Stimulated activated CD4-positive, alpha-beta T cell treated with anti-CD3 and anti-CD28 coated beads, Interleukin-1b, Interleukin-23, amount 100 ng/mL, for 48 hours (primary cell): ENCODE data around the gene COL12A1.
"Not testable (repeated sequence)": the region's sequence is repeated elsewhere in the genome, so short reads cannot be mapped to it uniquely, and the experiment has no call there.

Experiments used
- DNase-seq: peaks from one replicate; pipeline ENCODE4 v3.0.0-alpha.2; 2020

The COL12A1 gene

DNA sequence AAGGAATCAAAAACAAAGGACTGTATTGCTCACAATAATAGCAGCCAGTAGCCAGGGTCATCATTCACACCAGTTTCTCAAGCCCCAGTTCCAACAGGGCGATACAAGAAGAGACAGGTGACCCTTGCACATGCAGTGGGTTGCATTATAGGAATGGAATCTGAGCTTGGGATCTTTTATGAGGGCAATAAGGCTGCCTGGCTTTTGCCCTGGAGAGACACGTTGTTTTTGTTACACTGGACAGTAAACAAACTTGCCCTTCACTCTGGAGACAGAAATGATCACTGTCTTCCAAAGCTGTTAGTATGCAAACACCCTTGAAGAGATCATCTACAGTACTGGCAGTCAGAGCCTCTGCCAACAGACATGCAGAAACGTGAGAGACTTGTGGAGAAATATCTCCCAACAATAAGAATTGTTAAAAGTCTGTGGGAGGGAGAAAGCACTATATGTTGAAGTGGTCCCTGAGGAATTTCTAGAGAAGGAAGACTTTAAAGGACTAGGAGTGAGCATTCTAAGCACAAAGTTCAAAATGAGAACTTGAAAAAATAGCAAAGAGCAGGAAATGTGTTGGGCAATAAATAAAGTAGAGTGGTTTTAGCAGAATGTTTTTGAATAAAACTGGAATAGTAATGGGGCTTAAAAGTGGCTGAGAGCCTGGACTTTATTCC lies 6.2 kb upstream of the COL12A1 start:
- no peak for DNase-seq

DNA sequence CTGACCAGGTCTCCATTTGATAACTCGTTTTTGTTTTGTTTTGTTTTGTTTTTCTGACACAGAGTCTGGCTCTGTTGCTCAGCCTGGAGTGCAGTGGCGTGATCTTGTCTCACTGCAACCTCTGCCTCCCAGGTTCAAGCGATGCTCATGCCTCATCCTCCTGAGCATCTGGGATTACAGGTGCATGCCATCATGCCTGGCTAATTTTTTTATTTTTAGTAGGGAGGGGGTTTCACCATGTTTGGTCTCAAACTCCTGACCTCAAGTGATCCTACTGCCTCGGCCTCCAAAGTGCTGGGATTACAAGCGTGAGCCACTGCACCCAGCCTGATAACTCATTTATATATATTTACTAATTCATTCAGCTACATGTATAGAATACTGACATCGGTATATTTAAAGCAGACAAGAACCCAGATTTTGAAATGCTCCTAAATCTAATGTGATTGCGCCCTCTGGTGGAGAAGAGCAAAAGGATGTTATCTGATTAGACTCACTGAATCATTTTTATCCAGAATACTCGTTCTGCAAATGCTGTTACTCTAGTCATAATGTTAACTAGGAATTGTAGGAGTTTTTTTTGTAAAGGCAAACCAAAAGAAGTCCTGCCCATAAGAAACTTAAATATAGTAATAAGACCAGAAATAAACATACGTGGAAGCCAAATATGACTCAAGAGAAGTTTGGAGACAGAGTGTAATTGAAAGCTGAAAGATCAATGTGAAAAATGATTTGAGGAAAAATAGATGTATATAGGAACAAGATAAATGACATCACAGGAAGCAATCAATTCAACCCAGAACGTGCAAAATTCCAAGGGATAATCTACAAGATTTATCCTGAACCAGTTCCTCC lies 5.3 kb upstream of the COL12A1 start:
- peak; percentile 10 for DNase-seq

DNA sequence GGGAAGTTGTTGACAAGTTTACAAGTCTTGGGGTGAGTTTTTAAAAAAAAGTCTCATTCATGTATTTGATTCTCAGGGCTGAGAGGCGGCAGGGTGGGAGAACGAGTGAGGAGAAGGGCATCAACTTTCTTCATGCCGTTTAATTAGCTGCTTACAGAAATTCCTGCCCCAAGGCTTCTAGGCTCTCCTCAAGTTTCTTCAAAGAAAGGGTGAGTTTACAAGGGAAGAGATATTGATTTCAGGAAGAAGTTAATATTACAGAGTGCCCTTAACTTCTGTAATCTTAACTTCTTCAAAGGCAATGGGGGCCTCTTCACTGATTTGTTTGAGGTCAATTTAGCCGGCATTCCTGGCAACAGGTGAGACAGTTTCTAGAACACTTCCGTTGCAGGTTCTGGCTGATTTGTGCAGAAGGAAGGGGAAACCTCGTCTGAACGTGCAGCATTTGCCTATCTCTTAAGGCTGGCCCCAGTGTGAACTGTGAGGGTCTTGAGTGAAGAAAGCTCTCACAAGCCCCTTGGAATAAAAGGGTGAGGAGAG lies 3.4 kb upstream of the COL12A1 start:
- DNase-seq, result no peak

DNA sequence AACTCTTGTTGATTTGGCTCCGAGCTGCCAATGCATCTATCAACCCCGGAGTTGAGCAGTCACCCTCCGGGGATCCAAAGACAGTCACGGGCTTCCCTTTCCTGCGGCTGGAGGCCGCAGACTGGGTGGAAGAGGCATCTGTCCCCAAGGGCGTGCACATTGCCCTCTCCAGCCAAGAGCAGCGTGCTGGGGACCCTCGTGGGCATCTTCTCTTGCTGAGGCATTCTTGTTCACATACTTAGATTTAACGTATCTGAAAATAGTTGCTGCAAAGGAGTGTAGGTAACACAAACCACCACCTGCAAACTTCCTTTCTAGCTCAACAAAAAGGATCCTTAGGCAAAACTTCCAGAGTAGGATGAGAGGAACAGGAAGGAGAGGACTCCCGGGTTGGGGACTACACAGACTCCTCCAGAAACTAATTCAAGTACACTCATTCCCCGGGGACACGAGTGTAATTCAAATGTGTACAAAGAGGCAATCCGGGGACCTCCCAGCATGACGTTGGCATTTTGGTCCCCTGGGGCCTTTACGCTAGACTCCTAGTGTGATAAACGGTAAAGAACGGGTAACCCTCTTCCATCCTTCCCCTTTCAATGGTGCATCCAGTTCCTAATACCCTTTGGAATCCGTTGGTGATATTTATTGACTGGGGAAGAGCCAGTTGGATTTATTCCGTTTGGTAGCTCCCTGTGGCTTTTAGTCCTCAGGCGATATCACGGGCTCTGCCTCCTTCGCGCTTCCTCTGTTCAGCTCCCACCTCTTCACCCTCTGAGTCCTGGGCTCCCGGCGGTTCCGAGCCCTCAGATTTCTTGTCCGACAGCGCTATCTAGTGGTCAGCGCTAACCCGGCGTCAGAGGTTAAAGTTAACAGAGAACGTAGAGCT lies 2.7 kb upstream of the COL12A1 start:
- peak; percentile 80 for DNase-seq

DNA sequence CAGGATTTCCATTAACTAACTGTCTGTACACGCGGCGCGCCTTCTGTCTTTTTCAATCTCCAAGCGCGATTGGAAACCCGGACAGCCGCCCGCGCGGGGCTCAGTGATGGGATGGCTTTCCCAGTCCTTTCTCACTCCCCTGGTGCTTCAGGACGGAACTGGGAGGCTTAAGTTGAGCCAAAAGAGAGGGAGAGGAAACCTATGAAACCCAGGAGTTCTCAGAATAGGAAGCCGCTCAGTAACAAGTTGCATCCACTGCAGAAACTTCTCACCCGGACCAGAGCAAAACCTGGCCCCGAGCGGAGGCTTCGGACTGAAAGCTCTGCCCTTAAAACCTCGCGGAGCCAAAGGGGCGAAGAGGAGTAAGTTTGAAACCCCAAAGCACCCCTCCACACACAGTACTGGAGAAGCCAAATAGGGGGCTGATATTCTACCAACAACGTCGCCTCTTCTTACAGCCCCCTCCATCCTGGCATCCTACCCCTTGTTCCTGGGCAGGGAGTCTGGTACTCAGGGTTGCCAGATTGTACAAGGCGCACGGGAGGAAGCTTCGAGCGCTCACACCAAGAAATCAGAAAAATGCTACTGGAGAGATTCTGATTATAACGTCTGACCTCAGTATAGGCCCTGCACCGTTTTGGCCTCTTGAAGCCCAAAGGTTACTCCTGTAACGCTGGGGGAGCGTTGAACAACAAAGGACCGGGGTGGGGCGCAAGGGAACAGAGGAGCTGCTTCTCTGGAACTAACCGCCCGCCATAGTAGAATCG lies 906 bp upstream of the COL12A1 start:
- no peak for DNase-seq

DNA sequence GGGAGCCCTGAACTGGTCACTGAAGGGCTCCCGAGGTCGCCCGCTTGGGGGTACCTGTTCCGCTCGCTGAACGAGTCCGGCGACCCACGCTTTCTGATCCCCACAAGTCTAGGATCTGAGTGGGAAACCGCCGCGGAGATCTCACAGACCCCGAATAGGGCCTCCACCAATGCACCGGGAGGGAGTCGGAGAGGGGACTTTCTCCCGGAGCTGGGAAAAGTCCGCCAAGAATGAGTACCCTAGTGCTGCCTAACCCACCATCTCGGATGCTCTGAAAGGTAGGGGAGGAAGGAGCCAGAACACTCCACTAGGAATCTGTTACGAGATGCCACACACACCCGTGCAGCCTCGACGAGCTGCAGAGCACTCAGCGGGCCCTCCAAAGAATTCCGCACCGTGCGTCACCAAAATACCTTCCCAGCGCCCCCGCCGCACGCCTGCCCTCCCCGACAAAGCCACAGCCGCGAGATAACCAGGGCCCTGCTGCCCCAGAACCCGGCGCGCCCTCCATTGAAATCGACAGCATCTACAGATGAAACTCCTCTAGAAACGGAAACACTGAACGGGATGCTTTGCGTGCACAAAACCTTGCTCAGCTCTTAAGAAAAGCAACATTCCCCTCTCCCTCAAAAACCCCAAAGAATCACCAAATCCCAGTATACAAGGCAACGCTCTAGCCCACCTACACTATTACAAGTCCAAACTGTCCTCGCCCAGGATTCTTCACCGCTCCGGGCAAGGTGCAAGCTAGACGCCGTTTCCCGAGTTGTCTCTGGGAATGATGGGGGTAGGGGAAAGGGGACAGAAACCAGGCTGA lies 686 bp downstream of the COL12A1 start:
- DNase-seq, result no peak

DNA sequence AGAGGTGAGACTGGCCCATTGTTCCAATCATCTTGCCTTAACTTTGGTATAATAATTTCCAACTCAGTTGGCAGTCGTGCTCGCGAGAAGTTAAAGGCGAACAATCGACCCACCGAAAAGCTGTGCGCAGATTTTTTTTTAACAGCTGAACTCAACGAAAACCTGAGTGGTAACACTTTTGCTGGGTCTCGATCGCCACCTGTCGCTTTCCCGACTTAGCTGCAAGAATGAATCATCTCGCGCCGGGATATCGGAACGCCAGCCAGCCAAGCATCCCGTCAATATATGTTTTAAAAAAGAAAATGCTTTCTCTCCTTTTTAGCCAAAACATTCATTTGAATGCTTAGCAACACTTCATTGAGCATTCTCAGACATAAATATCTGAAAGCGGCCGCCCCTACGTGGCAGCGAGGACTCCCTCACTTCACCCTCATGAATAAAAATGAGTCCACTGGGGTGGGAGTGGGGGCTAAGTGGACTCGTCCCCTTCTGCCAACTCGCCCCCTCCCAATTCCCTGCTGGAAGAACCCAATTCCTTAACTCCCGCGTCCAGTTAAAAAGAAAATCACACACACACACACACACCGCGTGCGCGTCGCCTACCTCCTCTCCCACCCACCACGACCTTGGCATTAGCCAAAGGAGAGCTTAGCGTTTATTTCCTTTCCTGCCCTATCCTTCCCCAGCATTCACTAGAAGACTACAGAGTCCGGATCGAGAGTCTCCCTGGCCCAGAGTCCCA lies 1.5 kb downstream of the COL12A1 start:
- peak; percentile 44 for DNase-seq

DNA sequence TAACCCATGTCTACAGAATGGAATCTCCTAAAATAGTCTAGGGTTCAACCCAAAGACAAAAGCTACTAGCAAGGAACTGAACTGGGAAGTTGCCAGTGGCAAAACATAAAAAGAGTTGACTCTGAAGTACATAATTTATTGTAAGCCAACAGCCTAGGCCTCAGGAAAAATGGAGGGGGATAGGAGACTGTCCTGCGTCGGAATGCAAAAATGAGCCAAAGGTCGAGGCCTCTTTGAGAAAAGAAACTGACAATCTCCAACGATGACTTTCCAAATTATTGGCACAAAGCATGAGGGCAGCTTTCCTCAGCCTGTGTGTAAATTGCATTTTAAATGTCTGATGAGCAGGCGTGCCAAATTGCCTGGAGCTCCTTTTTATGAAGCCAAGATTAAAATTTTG lies 2.1 kb downstream of the COL12A1 start:
- DNase-seq, result no peak

DNA sequence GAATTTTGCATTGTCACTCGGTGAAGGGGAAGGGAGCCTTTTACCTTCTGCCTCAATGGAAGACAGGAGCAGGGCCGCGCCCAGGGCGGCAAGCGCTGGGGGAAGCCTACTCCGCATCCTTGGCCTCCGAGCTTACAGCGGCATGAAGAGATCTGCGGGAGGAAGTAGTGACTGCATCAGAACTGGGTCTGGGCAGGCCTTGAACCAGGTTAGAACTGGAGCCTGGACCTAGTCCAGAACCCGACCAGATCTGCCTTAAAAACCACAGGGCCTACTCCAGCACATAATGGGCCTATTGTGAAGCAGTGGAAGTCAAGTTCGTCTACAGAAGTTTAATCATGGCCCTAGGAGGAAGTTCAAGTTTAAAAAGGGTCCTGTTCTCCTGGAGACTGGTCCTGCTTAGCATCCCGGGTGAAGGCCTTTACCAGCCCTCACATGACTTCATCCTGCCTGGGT lies 3.1 kb downstream of the COL12A1 start:
- DNase-seq, result no peak

DNA sequence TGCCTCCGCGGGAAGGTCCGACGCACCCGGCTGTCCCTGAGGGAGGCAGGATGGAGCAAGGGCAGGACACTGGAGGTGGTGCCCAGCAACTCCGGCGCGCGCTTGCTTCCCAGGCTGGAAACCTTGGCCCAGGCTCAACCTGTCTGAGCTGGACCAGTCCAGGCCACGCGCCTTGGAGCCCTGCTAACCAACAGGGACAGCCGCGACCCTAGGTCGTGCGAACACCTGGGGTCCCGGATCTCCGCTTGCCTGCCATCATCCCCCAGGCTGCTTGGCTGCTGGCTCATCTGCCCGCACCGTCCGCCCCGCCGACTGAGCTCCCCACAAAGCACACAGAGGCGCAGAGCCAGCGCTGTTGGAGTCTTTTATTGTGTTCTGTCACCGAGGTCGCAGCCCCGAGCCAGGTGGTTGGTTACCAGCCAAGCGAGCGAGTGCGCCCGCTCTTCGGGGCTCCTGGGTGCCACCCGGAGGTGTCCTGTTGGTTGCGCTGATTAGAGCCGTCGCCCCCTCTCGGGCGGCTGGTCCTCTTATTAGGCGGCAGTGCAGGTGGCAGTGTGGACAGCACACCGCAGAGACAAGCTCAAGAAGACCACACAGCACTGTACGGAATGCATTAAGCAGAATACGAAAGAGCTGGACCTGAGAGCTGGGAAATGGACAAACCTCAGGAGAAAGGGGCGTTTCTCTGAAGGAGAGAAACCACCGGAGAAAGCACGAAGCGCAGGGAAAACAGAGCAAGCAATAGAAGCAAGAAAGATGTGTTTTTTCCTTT lies 3.8 kb downstream of the COL12A1 start:
- DNase-seq, result peak; percentile 2

DNA sequence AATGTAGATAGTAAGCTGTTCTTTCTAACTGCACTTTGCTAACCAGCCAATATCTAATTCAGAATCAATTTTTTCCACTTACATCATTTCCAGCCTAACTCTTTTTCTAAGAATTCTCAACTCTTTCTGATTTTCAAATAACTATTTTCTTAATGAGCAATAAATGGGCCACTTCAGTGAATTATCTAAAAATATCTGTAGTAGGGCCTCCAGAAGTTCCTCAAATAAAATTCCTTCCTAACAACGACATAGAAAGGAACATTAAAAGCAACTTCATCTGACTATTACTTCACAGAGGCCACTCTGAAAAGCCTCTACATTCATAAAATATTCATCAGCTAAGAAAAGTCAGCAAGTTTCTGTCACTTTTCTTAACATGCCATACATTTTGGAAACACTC lies 4.8 kb downstream of the COL12A1 start:
- DNase-seq, result no peak

DNA sequence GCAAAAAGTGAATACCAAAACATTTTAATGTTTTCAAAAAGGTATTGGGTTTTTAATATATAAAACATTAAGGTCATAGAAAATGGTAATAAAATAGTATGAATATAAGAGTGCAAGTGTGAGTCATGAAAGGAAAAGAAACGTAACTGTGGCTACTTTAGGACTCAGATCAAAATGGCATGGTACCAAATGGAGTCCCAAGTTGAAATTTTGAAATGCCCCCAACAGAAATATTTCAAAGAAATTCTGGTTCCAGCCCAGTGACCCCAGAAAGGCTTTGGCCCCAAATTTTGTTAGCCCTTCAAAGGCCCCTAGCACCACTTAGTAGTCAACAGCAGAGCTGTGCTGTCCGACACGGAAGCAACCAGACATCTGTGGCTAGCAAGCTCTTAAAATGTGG lies 6.0 kb downstream of the COL12A1 start:
- no peak for DNase-seq

DNA sequence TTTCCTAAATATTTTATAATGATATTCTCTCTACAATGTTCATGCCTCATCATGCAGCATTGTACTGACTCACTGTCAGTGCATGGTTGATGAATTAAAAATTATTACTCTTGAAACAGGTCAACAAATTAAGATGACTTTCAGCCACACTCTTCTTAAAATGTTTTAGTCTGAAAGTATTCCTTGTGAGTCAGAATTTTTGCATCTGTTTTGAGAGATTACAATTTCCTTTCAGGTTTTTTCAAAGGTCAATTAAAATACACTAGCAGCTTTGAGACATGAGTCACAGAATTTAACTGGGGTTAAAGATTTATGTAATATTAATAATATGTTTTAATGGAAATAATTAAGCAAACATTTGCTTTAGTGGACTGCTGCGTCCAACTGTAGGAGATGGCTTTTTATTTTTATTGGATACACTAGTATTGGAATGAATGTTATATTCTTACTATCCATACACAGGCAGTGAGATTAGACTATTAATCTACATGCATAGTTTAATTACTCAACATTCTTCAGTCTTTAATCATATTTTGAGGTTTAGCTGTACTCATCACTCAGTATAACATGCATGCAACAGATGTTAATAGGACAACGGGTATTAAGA lies 9.7 kb downstream of the COL12A1 start:
- DNase-seq, result no peak

DNA sequence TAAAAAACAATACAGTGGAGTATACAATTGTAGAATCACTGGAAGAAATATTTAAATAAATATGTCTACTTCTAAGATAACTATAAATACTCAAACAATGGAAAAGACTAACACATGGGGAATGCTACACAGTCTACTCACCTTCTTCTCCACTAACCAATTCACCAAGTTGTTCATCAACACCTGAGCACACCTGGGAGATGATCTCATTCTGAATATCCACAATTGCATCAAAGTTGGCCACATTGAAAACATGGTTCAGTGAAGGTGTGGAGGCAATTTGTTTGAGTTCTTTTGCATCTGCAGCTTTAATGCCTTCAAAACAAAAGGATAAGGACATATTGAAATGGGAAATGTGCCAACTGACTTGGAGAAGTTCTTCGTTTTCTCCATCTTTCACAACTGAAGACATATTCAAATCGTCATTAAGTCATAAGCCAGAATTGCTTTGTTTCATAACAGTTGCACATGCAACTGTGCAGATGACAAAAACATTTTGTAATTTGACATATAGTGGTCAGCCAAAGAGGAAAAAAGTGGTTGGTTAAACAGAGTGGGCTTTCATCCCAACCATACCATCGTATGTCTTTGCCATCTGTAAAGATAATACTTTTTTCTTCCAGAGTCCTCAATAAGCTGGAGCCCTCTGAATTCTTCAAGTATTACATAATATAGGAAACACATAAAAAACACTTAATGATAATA lies 17.5 kb downstream of the COL12A1 start:
- no peak for DNase-seq

DNA sequence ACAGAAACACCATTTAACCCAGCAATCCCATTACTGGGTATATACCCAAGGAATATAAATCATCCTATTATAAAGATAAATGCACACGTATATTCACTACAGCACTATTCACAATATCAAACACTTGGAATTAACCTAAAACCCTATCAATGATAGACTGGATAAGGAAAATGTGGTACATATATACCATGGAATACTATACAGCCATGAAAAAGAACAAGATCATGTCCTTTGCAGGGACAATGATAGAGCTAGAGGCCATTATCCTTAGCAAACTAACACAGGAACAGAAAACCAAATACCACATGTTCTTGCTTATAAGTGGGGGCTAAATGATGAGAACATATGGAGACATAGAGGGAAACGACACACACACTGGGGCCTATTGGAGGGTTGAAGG lies 19.3 kb downstream of the COL12A1 start:
- not testable (repeated sequence) for DNase-seq

DNA sequence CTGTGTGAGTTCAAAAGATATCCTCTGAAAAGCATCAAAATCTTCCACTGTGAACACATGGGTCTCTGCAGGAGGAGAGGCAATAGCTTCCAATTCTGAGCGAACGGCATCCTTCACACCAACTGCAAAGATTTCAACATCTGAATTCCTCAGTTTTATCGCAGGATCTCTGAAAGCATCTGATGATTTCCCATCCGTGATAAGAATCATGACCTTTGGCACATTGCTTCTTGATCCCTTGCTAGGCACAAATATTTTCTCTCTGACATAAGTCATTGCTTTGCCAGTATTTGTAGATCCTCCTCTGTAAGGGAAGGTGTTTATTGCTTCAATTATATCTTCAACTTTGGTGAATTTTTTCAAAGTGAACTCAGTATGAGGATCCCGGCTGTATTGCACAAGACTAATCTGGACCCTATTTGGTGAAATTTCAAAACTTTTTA lies 22.7 kb downstream of the COL12A1 start:
- no peak for DNase-seq

DNA sequence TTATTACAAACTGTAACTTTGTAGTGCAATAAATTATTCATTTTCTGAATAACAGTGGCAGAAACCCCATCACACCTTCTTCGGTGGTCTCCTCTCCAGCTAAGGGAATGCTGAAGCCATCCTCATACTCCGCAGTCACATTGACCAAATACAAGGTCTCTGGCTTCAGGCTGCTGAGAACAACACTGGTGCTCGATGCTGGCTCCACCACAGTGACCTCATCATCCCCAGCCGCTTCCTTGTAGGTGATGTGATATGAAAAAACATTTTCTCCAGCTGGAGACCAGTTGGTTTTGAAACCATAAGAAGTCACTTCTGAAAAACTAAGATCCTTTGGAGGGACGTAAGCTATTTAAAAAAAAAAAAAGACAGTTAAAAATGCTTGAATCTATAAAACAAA lies 25.0 kb downstream of the COL12A1 start:
- no peak for DNase-seq

DNA sequence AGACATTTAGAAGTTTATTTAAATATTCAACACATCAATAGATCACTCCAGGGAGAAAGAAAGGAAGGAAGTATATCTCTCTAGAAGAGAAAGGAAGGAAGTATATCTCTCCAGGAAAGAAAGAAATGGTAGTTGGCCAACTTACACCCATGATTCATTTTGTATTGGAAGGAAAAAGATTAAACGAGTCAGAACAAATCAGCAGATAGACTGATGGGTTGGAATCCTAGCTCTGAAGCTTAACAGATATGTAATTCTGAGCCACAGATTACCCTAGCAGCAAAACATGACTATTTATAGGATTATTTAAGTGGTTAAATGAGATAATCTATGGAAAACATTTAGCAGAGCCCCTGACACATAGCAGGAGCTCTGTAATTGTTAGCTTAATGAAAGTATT lies 27.1 kb downstream of the COL12A1 start:
- DNase-seq, result no peak
